GM10266 (cell line): ENCODE measurements around the gene MOAP1.
"Not testable (repeated sequence)": the region's sequence is repeated elsewhere in the genome, so short reads cannot be mapped to it uniquely, and the experiment has no call there.

Experiments used
- DNase-seq: peaks from one replicate; pipeline ENCODE4 v3.0.0; 2012; ENCODE audit errors: extremely low spot score
- CTCF ChIP-seq: IDR thresholded peaks from 2 replicates; pipeline ENCODE4 v1.5.1; 2012; ENCODE audit warnings: mild to moderate bottlenecking, low read depth; ENCODE audit not compliant: control insufficient read depth, insufficient read depth; ENCODE audit errors: missing control alignments

The MOAP1 gene

GRCh38 chr14:93160353-93160801 lies 24.3 kb downstream of the MOAP1 start:
- DNase-seq: no peak
- TF ChIP-seq CTCF: peak; percentile 50

- not testable (repeated sequence) for DNase-seq
Measured at GRCh38 chr14:93159625-93160352, 24.9 kb downstream of the MOAP1 start.

GRCh38 chr14:93158349-93158748 lies 26.3 kb downstream of the MOAP1 start:
- not testable (repeated sequence) for DNase-seq

GRCh38 chr14:93156693-93157369 lies 27.9 kb downstream of the MOAP1 start:
- DNase-seq: no peak
- TF ChIP-seq CTCF: no peak

- no peak for TF ChIP-seq CTCF
- DNase-seq: no peak
Measured at GRCh38 chr14:93155667-93156066, 29.0 kb downstream of the MOAP1 start.

- no peak for TF ChIP-seq CTCF
- DNase-seq: no peak
Measured at GRCh38 chr14:93153121-93153520, 31.6 kb downstream of the MOAP1 start.

- no peak for TF ChIP-seq CTCF
- DNase-seq: no peak
Measured at GRCh38 chr14:93150227-93151208, 34.2 kb downstream of the MOAP1 start.

GRCh38 chr14:93148979-93149378 lies 35.7 kb downstream of the MOAP1 start:
- no peak for DNase-seq

More at GRCh38 chr14:93148979-93149378, 35.7 kb downstream of the MOAP1 start:
- no peak for TF ChIP-seq CTCF
